Fibroblast of pulmonary artery (primary cell): ENCODE measurements around the gene ACSF3.

Experiments
- DNase-seq: peaks from one replicate; pipeline ENCODE4 v3.0.0-alpha.2; 2010; ENCODE audit warnings: low read depth
- H3K4me3 ChIP-seq: replicated peaks from 2 replicates; pipeline ENCODE4 v1.5.1; 2011; ENCODE audit warnings: low read depth, mild to moderate bottlenecking, control low read depth, low read length, moderate library complexity
- TF ChIP-seq, protein P1 (sequence below): IDR thresholded peaks from 2 replicates; pipeline ENCODE4 v1.5.1; 2011; ENCODE audit warnings: mild to moderate bottlenecking, control low read depth, low read length, inconsistent platforms; ENCODE audit errors: missing control alignments

The ACSF3 gene

DNA sequence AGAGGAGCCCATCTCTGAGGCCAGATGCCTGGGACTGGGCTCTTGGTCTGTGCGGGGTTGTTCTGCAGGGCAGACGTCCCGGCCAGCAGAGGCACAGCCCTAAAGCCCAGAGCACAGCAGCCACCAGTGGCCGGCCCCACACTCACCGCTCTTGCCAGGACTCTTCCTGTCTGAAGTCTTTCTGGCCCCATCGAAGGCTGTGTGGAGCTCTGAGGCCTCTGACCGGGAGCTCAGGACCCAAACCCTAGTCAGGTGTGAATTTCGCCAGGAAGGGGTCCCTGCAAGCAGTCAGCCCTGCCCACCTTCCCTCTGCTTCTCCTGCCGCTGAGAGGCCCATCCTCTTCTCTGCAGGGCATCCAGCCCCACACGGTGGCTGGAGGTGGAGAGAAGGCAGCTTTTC, 10.7 kb downstream of the ACSF3 start:
- TF ChIP-seq, protein P1, sequence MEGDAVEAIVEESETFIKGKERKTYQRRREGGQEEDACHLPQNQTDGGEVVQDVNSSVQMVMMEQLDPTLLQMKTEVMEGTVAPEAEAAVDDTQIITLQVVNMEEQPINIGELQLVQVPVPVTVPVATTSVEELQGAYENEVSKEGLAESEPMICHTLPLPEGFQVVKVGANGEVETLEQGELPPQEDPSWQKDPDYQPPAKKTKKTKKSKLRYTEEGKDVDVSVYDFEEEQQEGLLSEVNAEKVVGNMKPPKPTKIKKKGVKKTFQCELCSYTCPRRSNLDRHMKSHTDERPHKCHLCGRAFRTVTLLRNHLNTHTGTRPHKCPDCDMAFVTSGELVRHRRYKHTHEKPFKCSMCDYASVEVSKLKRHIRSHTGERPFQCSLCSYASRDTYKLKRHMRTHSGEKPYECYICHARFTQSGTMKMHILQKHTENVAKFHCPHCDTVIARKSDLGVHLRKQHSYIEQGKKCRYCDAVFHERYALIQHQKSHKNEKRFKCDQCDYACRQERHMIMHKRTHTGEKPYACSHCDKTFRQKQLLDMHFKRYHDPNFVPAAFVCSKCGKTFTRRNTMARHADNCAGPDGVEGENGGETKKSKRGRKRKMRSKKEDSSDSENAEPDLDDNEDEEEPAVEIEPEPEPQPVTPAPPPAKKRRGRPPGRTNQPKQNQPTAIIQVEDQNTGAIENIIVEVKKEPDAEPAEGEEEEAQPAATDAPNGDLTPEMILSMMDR = no peak
- DNase-seq = no peak

DNA sequence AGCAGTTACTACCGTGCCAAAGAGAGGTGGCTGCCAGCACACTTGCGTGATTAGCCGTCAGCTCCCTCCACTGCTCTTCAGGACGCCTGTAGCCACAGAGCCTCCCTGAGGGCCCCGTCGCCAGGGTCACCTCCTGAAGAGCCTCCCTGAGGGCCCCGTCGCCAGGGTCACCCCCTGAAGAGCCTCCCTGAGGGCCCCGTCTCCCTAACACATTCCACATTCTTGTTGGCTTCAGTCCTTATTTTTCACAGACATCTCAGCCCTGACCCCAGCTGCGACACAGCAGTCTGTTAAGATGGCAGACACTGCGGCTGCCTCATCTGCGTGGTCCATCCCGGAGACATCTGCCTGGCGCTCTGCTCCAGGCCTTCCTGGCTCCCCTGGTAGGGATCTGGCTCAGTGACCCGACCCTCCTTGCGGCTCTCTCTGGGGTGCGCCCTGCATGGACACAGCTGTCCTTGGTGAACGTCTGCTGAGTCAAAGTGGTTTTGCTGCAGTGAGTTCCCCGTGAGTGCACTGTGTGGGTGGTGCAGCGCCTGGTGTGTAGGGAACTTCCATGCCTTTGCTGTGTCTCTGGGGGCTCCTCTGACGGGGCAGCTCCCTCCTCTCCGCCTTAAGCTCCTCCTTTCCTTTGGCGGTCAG, 11.4 kb downstream of the ACSF3 start:
- no peak for DNase-seq
- H3K4me3 ChIP-seq = no peak overlapping the region
- TF ChIP-seq, protein P1 = no peak

More for the DNA sequence above, 10.7 kb downstream of the ACSF3 start:
- no peak overlapping the region for H3K4me3 ChIP-seq

DNA sequence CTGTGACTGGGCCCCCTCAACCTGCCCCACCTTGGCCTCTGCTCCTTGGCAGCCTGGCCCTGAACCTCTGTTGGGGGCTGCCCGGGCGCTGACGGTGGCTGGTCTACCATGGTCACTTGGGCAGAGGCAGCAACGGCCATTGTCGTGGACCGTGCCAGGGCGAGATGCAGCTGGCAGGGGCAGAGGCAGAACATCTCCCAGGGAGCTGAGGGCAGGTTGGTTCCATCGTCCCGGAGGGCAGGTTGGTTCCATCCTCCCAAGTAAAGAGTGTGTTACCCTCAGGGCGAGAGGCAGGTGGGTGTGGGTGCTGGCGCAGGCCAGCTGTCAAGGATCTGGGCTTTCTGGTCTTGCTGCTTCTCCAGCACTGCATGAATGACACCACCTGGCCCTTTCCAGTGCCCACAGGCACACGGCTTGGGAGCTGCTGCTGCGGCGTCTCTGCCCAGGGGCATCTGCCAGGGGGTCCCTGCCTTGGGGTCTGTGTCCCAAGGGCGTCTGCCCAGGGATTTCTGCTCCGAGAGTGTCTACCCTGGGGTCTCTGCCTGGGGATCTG, 12.0 kb downstream of the ACSF3 start:
- TF ChIP-seq, protein P1 = no peak
- no peak for DNase-seq
- H3K4me3 ChIP-seq = no peak overlapping the region

DNA sequence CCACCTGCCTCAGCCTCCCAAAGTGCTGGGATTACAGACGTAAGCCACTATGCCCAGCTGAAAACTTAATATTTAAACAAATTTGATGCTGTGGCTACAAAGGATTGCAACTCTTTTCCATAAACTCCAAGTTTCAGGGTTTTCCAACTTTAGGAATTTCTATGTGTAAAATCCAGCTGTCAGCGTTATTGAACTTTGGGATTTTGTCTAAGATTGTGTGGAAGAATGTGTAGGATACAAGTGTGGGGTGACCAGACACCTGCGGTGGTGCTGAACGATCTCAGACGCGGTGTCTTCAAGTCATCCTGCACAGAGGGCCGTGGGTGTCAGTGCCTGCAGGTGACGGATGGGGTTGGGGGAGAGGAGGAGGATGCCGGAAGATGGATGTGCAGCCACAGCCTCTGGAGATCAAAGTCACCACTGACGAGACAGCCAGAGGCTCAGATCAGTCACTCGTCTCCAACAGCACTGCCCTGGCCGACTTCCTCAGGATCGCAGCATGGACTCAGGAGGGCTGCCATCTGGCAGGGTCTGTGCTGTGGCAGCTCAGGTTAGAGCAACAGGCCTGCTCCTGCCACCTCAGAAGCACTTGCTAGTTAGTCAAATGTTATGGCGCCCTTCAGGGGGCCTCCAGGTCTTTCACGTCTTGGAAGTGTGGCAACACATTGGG, 13.0 kb downstream of the ACSF3 start:
- no peak for DNase-seq
- H3K4me3 ChIP-seq = no peak overlapping the region

DNA sequence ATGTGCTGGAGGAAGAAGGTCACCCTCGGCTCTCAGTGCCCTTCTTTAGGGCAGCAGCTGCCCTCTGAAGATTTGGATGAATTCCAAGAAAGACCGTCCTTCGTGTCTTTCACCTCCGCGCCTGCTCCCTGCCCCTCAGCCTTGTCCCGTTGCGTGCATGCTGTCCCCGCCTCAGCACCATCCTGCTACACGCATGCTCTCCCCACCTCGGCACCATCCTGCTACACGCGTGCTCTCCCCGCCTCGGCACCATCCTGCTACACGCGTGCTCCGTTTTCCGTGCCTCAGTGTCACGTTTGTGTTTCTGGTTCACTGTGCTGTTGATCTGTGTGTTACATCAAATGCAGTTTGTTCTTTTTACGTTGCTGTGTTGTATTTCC, 13.5 kb downstream of the ACSF3 start:
- no peak for DNase-seq
- TF ChIP-seq, protein P1 = no peak

More for the DNA sequence above, 13.0 kb downstream of the ACSF3 start:
- TF ChIP-seq, protein P1 = no peak

DNA sequence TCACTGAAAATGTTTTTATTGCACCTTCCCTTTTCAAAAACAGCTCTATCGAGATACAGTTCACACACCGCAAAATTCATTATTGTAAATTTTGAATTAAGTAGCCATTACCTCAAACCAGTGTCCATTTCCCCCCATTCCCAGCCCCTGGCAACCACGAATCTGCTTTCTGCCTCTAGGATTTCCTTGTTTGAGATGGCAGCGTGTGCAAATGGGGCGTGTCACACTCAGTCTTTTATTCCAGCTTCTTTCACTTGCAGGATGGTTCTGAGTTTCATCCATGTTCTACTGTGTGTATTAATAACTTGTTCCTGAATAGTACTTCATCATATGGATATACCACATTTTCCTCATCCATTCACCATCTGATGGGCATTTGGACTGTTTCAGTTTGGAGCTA, 14.8 kb downstream of the ACSF3 start:
- DNase-seq = no peak
- H3K4me3 ChIP-seq = no peak overlapping the region
- TF ChIP-seq, protein P1 = no peak

More for the DNA sequence above, 13.5 kb downstream of the ACSF3 start:
- H3K4me3 ChIP-seq = no peak overlapping the region
